ENCODE results near the gene ABTB2.

The ABTB2 gene

GRCh38 chr11:34143048-34143447 lies 214.8 kb downstream of the ABTB2 start:
- no peak for DNase-seq

GRCh38 chr11:34140149-34140548 lies 217.7 kb downstream of the ABTB2 start:
- DNase-seq, result no peak

- no peak for DNase-seq
These were observed 218.5 kb downstream of the ABTB2 start for GRCh38 chr11:34139346-34139745.

GRCh38 chr11:34136420-34136819 lies 221.4 kb downstream of the ABTB2 start:
- no peak for DNase-seq

- no peak for DNase-seq
These were observed 222.4 kb downstream of the ABTB2 start for GRCh38 chr11:34135439-34135838.

- DNase-seq, result no peak
These were observed 223.0 kb downstream of the ABTB2 start for GRCh38 chr11:34134765-34135164.

- no peak for DNase-seq
These were observed 225.4 kb downstream of the ABTB2 start for GRCh38 chr11:34132261-34132965.

GRCh38 chr11:34128824-34129223 lies 229.0 kb downstream of the ABTB2 start:
- no peak for DNase-seq

- no peak for DNase-seq
These were observed 230.6 kb downstream of the ABTB2 start for GRCh38 chr11:34126959-34127848.

GRCh38 chr11:34124885-34125668 lies 232.7 kb downstream of the ABTB2 start:
- DNase-seq, result no peak

- no peak for DNase-seq
These were observed 237.2 kb downstream of the ABTB2 start for GRCh38 chr11:34120651-34121050.

- no peak for DNase-seq
These were observed 243.3 kb downstream of the ABTB2 start for GRCh38 chr11:34114471-34114870.

- DNase-seq, result no peak
These were observed 243.8 kb downstream of the ABTB2 start for GRCh38 chr11:34114014-34114413.

- DNase-seq, result no peak
These were observed 246.0 kb downstream of the ABTB2 start for GRCh38 chr11:34111722-34112270.

- peak; percentile 9 for DNase-seq
These were observed 251.8 kb downstream of the ABTB2 start for GRCh38 chr11:34105957-34106504.

- peak; percentile 99 for DNase-seq
These were observed 252.5 kb downstream of the ABTB2 start, which contains the start of gene NAT10 for GRCh38 chr11:34105079-34105956. Gene NAT10 (plus strand): TSS chr11:34105629. CDS start chr11:34108226, 2,597 bp downstream.

- DNase-seq, result no peak
These were observed 253.1 kb downstream of the ABTB2 start for GRCh38 chr11:34104680-34105078.

All from fibroblast of skin of scalp (primary cell).